HEK293T (cell line): ENCODE results near the gene POLR1E.

Experiments
- FOXM1 ChIP-seq: fragments of 450-650 bp; IDR thresholded peaks from 2 replicates; pipeline ENCODE4 v1.6.1; 2017; ENCODE audit warnings: mild to moderate bottlenecking, borderline replicate concordance
- HDGF ChIP-seq: fragments of 450-650 bp; IDR thresholded peaks from 2 replicates; pipeline ENCODE4 v1.6.1; 2017; ENCODE audit warnings: antibody characterized with exemption, borderline replicate concordance
- NFRKB ChIP-seq: fragments of 450-650 bp; IDR thresholded peaks from 2 replicates; pipeline ENCODE4 v1.6.1; 2016; ENCODE audit warnings: mild to moderate bottlenecking, moderate library complexity
- SP1 ChIP-seq: fragments of 450-650 bp; IDR thresholded peaks from 2 replicates; pipeline ENCODE4 v1.6.1; 2017
- TF ChIP-seq, protein P1 (sequence below): fragments of 450-650 bp; IDR thresholded peaks from 2 replicates; pipeline ENCODE4 v1.6.1; 2016

DNA sequence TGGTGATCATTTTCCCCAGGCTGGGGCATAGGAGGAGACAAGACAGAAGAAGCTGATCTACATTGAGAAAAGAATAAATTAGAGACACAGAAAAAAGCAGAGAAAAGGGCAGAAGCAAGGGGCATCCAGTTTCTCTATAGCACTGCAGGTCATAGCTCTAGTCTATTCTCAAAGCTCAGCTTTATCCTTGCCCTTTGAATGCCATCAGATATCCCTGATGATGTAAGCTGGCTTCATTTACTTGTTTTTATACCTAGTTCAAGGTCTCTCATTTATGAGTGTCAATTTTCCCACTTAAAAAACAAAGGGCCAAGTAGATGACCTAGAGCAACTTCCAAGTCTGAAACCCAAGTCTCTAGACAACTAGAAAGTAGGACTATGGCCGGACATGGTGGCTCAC, 57.7 kb downstream of the POLR1E start:
- TF ChIP-seq NFRKB (no peak), HDGF (no peak), SP1 (no peak), FOXM1 (no peak)
- TF ChIP-seq, protein P1, sequence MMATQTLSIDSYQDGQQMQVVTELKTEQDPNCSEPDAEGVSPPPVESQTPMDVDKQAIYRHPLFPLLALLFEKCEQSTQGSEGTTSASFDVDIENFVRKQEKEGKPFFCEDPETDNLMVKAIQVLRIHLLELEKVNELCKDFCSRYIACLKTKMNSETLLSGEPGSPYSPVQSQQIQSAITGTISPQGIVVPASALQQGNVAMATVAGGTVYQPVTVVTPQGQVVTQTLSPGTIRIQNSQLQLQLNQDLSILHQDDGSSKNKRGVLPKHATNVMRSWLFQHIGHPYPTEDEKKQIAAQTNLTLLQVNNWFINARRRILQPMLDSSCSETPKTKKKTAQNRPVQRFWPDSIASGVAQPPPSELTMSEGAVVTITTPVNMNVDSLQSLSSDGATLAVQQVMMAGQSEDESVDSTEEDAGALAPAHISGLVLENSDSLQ, result no peak
